Keratinocyte (primary cell): ENCODE results near the gene RSPH9.

Source experiments
- CTCF ChIP-seq, 3 experiments: IDR thresholded peaks in 1 of 3; conservative IDR thresholded peaks in 1 of 3; optimal IDR thresholded peaks in 1 of 3; 2 replicates in 2 of 3; 3 replicates in 1 of 3; pipeline versions ENCODE3 to v1.5.1; 2011; ENCODE audit warnings: low read length in 3 of 3, mild to moderate bottlenecking in 3 of 3, moderate library complexity in 2 of 3, control low read depth in 1 of 3, inconsistent platforms in 1 of 3; ENCODE audit not compliant: insufficient read depth in 2 of 3; ENCODE audit errors: extremely low read depth in 1 of 3
- EZH2 ChIP-seq: IDR thresholded peaks from one replicate; pipeline ENCODE4 v1.6.1; 2012; ENCODE audit warnings: inconsistent platforms, mild to moderate bottlenecking, low read length, moderate library complexity

- TF ChIP-seq CTCF (optimal IDR thresholded peaks at IDR 0.05 in 1 of 3, IDR thresholded peaks at IDR 0.05 in 1 of 3, conservative IDR thresholded peaks at IDR 0.05 in 1 of 3; ENCODE audit: extremely low read depth in 1 of 3, insufficient read depth in 2 of 3, low read length in 3 of 3) = no peak
- no peak for TF ChIP-seq EZH2
These were observed 73.7 kb downstream of the RSPH9 start for GRCh38 chr6:43718387-43719105.
